WTC11 (cell line): ENCODE measurements around the gene IL6R. TPM values are rescaled to one million over a fixed set of nuclear protein-coding genes. Genes with fewer than 3 reads are reported as not detected.

Experiments
- ATAC-seq: fragments of 200-7000 bp; cut with Tn5 transposase; 2 replicates; pipeline ENCODE4 v1.10.0; 2021; ENCODE audit warnings: mild to moderate bottlenecking, moderate library complexity
- CTCF ChIA-PET: fragments of 300-600 bp; sonication (Branson Sonifier 250); formaldehyde crosslinking; loops from one replicate; lab custom pipeline; 2021; ENCODE audit warnings: antibody characterized with exemption; lab: Charles Lee
- POLR2A ChIA-PET: fragments of 350-600 bp; sonication (Branson Sonifier 250); formaldehyde crosslinking; loops from one replicate; lab custom pipeline; 2021; ENCODE audit warnings: antibody characterized with exemption; lab: Charles Lee
- DNase-seq: peaks from one replicate; pipeline ENCODE4 v3.0.0; 2021; ENCODE audit warnings: low spot score
- H3K27ac Mint-ChIP-seq: 2 replicates; pipeline ENCODE4 v1.8.0; 2021; ENCODE audit warnings: mixed read lengths
- H3K27me3 Mint-ChIP-seq: 2 replicates; pipeline ENCODE4 v1.8.0; 2021; ENCODE audit warnings: low read depth, mild to moderate bottlenecking, moderate library complexity, mixed read lengths
- H3K36me3 Mint-ChIP-seq: 2 replicates; pipeline ENCODE4 v1.8.0; 2021; ENCODE audit warnings: mixed read lengths
- H3K4me1 Mint-ChIP-seq: 2 replicates; pipeline ENCODE4 v1.8.0; 2022; ENCODE audit warnings: mixed read lengths
- H3K4me3 Mint-ChIP-seq: 2 replicates; pipeline ENCODE4 v1.8.0; 2021; ENCODE audit warnings: mild to moderate bottlenecking, moderate library complexity, mixed read lengths
- H3K9me3 Mint-ChIP-seq: 2 replicates; pipeline ENCODE4 v1.8.0; 2021; ENCODE audit warnings: mixed read lengths
- EMX1 ChIP-seq: fragments of 250-450 bp; sonication (Bioruptor Pico); IDR thresholded peaks from 2 replicates; pipeline ENCODE4 v1.8.0; 2021; ENCODE audit warnings: mild to moderate bottlenecking
- FOXK1 ChIP-seq: sonication (generic); formaldehyde crosslinking; IDR thresholded peaks from 2 replicates; pipeline ENCODE4 v1.8.0; 2022; ENCODE audit warnings: mild to moderate bottlenecking, moderate library complexity, missing genetic modification reagents
- FOXP1 ChIP-seq: sonication (generic); formaldehyde crosslinking; IDR thresholded peaks from 2 replicates; pipeline ENCODE4 v1.8.0; 2022; ENCODE audit warnings: missing genetic modification reagents, mild to moderate bottlenecking, moderate library complexity, borderline replicate concordance
- HMGA2 ChIP-seq: fragments of 250-450 bp; sonication (Bioruptor Pico); IDR thresholded peaks from 2 replicates; pipeline ENCODE4 v1.4.0; 2021; ENCODE audit warnings: mild to moderate bottlenecking, moderate library complexity
- IRF2 ChIP-seq: sonication (generic); formaldehyde crosslinking; IDR thresholded peaks from 2 replicates; pipeline ENCODE4 v1.8.0; 2022; ENCODE audit warnings: low read depth, missing genetic modification reagents, borderline replicate concordance
- JAZF1 ChIP-seq: fragments of 250-450 bp; sonication (Bioruptor Pico); IDR thresholded peaks from 2 replicates; pipeline ENCODE4 v1.9.0; 2021; ENCODE audit warnings: moderate library complexity, mild to moderate bottlenecking, inconsistent platforms
- MXD4 ChIP-seq: fragments of 250-450 bp; sonication (Bioruptor Pico); IDR thresholded peaks from 2 replicates; pipeline ENCODE4 v1.8.0; 2021; ENCODE audit warnings: mild to moderate bottlenecking, moderate library complexity, borderline replicate concordance
- MYBL2 ChIP-seq: sonication (generic); formaldehyde crosslinking; IDR thresholded peaks from 2 replicates; pipeline ENCODE4 v1.8.1; 2023; ENCODE audit warnings: mild to moderate bottlenecking, moderate library complexity, missing genetic modification reagents
- NFE2L1 ChIP-seq: sonication (generic); formaldehyde crosslinking; IDR thresholded peaks from 2 replicates; pipeline ENCODE4 v1.8.1; 2023; ENCODE audit warnings: missing genetic modification reagents
- RELA ChIP-seq: sonication (generic); formaldehyde crosslinking; IDR thresholded peaks from 2 replicates; pipeline ENCODE4 v1.8.1; 2022; ENCODE audit warnings: missing genetic modification reagents, mild to moderate bottlenecking, borderline replicate concordance
- RORB ChIP-seq: fragments of 250-450 bp; sonication (Bioruptor Pico); IDR thresholded peaks from 2 replicates; pipeline ENCODE4 v1.9.0; 2021; ENCODE audit warnings: mild to moderate bottlenecking
- TCF7 ChIP-seq: sonication (generic); formaldehyde crosslinking; IDR thresholded peaks from 2 replicates; pipeline ENCODE4 v1.8.0; 2022; ENCODE audit warnings: mild to moderate bottlenecking, low read depth, missing genetic modification reagents, moderate library complexity
- TEAD1 ChIP-seq: sonication (generic); formaldehyde crosslinking; IDR thresholded peaks from 2 replicates; pipeline ENCODE4 v1.8.0; 2022; ENCODE audit warnings: mild to moderate bottlenecking, missing genetic modification reagents
- ZNF232 ChIP-seq: sonication (generic); formaldehyde crosslinking; IDR thresholded peaks from 2 replicates; pipeline ENCODE4 v1.8.0; 2022; ENCODE audit warnings: mild to moderate bottlenecking, missing genetic modification reagents
- ZNF317 ChIP-seq: sonication (generic); formaldehyde crosslinking; IDR thresholded peaks from 2 replicates; pipeline ENCODE4 v1.8.1; 2023; ENCODE audit warnings: low read depth, mild to moderate bottlenecking, moderate library complexity, missing genetic modification reagents, borderline replicate concordance
- ZNF396 ChIP-seq: fragments of 250-450 bp; sonication (Bioruptor Pico); IDR thresholded peaks from 2 replicates; pipeline ENCODE4 v1.8.0; 2021; ENCODE audit warnings: mild to moderate bottlenecking, moderate library complexity, borderline replicate concordance
- ZNF671 ChIP-seq: fragments of 250-450 bp; sonication (Bioruptor Pico); IDR thresholded peaks from 2 replicates; pipeline ENCODE4 v1.8.0; 2021; ENCODE audit warnings: mild to moderate bottlenecking
- total RNA-seq: library from RNA; stranded (reverse); gene quantifications from 3 replicates; pipeline ENCODE4 v1.2.3, GENCODE V29; 2021
- TF ChIP-seq, protein P1 (sequence below): sonication (generic); formaldehyde crosslinking; IDR thresholded peaks from 2 replicates; pipeline ENCODE4 v1.8.0; 2022; ENCODE audit warnings: mild to moderate bottlenecking, missing genetic modification reagents
- TF ChIP-seq, protein P2 (sequence below): fragments of 250-450 bp; sonication (Bioruptor Pico); IDR thresholded peaks from 2 replicates; pipeline ENCODE4 v1.9.0; 2021; ENCODE audit warnings: moderate library complexity, mild to moderate bottlenecking, inconsistent platforms, borderline replicate concordance
- TF ChIP-seq, protein P3 (sequence below): sonication (generic); formaldehyde crosslinking; conservative IDR thresholded peaks from 2 replicates; pipeline ENCODE4 v1.8.1; 2023; ENCODE audit warnings: mild to moderate bottlenecking, low read depth, missing genetic modification reagents, moderate library complexity
- TF ChIP-seq, protein P4 (sequence below): sonication (generic); formaldehyde crosslinking; IDR thresholded peaks from 2 replicates; pipeline ENCODE4 v1.8.0; 2023; ENCODE audit warnings: missing genetic modification reagents
- TF ChIP-seq, protein P5 (sequence below): sonication (generic); formaldehyde crosslinking; IDR thresholded peaks from 2 replicates; pipeline ENCODE4 v1.8.1; 2023; ENCODE audit warnings: mild to moderate bottlenecking, moderate library complexity, missing genetic modification reagents

The IL6R gene
- total RNA-seq, 1 experiment from 2014 or later = 7.0 TPM

DNA sequence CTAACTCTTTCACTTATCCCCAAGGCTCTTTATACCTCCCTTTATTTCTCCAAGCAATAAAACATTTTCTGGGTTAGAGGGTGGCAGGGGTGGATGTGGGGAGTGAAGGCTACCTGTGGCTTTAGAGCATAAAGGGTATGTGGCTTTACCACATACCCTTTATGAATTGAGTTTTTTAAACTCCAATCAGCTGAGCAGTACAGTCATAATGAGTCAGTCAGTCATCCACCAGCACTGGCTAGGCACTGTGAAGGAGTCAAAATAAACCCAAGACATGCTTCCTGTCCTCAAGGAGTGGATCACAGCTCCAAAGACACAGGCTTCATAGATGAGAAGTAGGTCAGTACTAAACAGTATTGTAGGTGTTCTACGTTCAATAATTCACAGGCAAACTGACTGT is 94.3 kb downstream of the IL6R start:
- Mint-ChIP-seq H3K9me3 (no peaks in the 10 kb centered on the region), H3K4me1 (peaks cover 12% of the 10 kb centered on the region), H3K4me3 (no peak overlapping the region), H3K36me3 (no peaks in the 10 kb centered on the region; the same call in 1 of the 2 replicates), H3K27ac (no peak overlapping the region), H3K27me3 (peaks cover 57% of the 10 kb centered on the region)
- no peak for TF ChIP-seq ZNF671 (CRISPR knock-in tag)
- TF ChIP-seq, protein P1, sequence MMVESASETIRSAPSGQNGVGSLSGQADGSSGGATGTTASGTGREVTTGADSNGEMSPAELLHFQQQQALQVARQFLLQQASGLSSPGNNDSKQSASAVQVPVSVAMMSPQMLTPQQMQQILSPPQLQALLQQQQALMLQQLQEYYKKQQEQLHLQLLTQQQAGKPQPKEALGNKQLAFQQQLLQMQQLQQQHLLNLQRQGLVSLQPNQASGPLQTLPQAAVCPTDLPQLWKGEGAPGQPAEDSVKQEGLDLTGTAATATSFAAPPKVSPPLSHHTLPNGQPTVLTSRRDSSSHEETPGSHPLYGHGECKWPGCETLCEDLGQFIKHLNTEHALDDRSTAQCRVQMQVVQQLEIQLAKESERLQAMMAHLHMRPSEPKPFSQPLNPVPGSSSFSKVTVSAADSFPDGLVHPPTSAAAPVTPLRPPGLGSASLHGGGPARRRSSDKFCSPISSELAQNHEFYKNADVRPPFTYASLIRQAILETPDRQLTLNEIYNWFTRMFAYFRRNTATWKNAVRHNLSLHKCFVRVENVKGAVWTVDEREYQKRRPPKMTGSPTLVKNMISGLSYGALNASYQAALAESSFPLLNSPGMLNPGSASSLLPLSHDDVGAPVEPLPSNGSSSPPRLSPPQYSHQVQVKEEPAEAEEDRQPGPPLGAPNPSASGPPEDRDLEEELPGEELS (CRISPR knock-in tag) = no peak
- TF ChIP-seq, protein P2, sequence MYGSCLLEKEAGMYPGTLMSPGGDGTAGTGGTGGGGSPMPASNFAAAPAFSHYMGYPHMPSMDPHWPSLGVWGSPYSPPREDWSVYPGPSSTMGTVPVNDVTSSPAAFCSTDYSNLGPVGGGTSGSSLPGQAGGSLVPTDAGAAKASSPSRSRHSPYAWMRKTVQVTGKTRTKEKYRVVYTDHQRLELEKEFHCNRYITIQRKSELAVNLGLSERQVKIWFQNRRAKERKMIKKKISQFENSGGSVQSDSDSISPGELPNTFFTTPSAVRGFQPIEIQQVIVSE = no peak
- TF ChIP-seq MXD4 (CRISPR knock-in tag) = no peak
- TF ChIP-seq MYBL2 (CRISPR knock-in tag) = no peak
- no peak for TF ChIP-seq RORB (CRISPR knock-in tag)
- TF ChIP-seq ZNF232 (CRISPR knock-in tag) = no peak
- TF ChIP-seq IRF2 (CRISPR knock-in tag) = no peak
- TF ChIP-seq ZNF317 (CRISPR knock-in tag) = no peak
- no peak for TF ChIP-seq TCF7 (CRISPR knock-in tag)
- TF ChIP-seq, protein P3, sequence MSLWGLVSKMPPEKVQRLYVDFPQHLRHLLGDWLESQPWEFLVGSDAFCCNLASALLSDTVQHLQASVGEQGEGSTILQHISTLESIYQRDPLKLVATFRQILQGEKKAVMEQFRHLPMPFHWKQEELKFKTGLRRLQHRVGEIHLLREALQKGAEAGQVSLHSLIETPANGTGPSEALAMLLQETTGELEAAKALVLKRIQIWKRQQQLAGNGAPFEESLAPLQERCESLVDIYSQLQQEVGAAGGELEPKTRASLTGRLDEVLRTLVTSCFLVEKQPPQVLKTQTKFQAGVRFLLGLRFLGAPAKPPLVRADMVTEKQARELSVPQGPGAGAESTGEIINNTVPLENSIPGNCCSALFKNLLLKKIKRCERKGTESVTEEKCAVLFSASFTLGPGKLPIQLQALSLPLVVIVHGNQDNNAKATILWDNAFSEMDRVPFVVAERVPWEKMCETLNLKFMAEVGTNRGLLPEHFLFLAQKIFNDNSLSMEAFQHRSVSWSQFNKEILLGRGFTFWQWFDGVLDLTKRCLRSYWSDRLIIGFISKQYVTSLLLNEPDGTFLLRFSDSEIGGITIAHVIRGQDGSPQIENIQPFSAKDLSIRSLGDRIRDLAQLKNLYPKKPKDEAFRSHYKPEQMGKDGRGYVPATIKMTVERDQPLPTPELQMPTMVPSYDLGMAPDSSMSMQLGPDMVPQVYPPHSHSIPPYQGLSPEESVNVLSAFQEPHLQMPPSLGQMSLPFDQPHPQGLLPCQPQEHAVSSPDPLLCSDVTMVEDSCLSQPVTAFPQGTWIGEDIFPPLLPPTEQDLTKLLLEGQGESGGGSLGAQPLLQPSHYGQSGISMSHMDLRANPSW (CRISPR knock-in tag) = no peak
- TF ChIP-seq ZNF396 (CRISPR knock-in tag) = no peak
- TF ChIP-seq HMGA2 (CRISPR knock-in tag) = no peak
- no peak for TF ChIP-seq RELA (CRISPR knock-in tag)
- POLR2A ChIA-PET = no interaction called here
- ATAC-seq (no peak), DNase-seq (no peak)
- CTCF ChIA-PET = interaction anchor here (0.6 kb wide), 1 partner anchor 276 kb away, joined by 5 read pairs; no protein-coding TSS in a partner anchor

DNA sequence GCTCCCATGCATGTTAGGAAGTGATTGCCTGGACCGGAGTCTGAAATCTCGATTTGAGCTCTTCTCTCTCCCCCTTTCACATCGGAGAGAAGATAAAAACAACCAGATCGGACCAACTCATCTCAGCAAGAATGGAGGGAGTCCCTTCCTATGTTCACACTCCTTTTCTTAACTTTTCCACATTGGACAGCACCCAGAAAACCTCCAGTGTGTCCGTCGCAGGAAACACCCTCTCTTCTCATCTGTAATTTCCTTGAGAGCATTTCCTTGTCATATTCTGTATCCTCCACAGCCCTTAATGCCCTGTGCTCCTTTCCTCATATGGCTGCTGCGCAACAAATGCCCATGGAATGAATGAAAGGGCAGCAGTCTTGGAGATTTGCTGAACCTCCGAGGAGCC is 95.4 kb downstream of the IL6R start:
- H3K27ac Mint-ChIP-seq = no peak overlapping the region
- H3K27me3 Mint-ChIP-seq = peaks cover 67% of the 10 kb centered on the region
- CTCF ChIA-PET = interaction anchor here (0.5 to 2.9 kb wide), 4 partner anchors 20 to 60 kb away, joined by 3 to 10 read pairs (median 7); no protein-coding TSS in a partner anchor
- no peak for TF ChIP-seq JAZF1 (CRISPR knock-in tag)
- TF ChIP-seq TEAD1 (CRISPR knock-in tag) = no peak
- no peak for TF ChIP-seq NFE2L1 (CRISPR knock-in tag)
- TF ChIP-seq, protein P4, sequence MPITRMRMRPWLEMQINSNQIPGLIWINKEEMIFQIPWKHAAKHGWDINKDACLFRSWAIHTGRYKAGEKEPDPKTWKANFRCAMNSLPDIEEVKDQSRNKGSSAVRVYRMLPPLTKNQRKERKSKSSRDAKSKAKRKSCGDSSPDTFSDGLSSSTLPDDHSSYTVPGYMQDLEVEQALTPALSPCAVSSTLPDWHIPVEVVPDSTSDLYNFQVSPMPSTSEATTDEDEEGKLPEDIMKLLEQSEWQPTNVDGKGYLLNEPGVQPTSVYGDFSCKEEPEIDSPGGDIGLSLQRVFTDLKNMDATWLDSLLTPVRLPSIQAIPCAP (CRISPR knock-in tag) = no peak
- TF ChIP-seq EMX1 = no peak
- TF ChIP-seq FOXK1 (CRISPR knock-in tag) = no peak
- TF ChIP-seq, protein P5, sequence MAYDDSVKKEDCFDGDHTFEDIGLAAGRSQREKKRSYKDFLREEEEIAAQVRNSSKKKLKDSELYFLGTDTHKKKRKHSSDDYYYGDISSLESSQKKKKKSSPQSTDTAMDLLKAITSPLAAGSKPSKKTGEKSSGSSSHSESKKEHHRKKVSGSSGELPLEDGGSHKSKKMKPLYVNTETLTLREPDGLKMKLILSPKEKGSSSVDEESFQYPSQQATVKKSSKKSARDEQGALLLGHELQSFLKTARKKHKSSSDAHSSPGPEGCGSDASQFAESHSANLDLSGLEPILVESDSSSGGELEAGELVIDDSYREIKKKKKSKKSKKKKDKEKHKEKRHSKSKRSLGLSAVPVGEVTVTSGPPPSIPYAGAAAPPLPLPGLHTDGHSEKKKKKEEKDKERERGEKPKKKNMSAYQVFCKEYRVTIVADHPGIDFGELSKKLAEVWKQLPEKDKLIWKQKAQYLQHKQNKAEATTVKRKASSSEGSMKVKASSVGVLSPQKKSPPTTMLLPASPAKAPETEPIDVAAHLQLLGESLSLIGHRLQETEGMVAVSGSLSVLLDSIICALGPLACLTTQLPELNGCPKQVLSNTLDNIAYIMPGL = no peak
- no peak for TF ChIP-seq FOXP1
- TF ChIP-seq, all 79 proteins: peak for 0
- H3K4me3 Mint-ChIP-seq = no peak overlapping the region
- DNase-seq (no peak), ATAC-seq (no peak)
- no peaks in the 10 kb centered on the region; the same call in 1 of the 2 replicates for H3K36me3 Mint-ChIP-seq
- POLR2A ChIA-PET = no interaction called here
- peaks cover 12% of the 10 kb centered on the region for H3K4me1 Mint-ChIP-seq
- no peaks in the 10 kb centered on the region for H3K9me3 Mint-ChIP-seq
